Measurements from ENCODE around the gene TNFRSF1A. TPM values are rescaled to one million over a fixed set of nuclear protein-coding genes. Genes with fewer than 3 reads are reported as not detected.
A peak's percentile ranks its signal among the peaks of the same experiment; 100 is the strongest.
"Not testable (repeated sequence)": the region's sequence is repeated elsewhere in the genome, so short reads cannot be mapped to it uniquely, and the experiment has no call there.

The TNFRSF1A gene
- total and polyA plus RNA-seq, 12 donors: 29.4 to 100 (median 39.2) TPM

DNA sequence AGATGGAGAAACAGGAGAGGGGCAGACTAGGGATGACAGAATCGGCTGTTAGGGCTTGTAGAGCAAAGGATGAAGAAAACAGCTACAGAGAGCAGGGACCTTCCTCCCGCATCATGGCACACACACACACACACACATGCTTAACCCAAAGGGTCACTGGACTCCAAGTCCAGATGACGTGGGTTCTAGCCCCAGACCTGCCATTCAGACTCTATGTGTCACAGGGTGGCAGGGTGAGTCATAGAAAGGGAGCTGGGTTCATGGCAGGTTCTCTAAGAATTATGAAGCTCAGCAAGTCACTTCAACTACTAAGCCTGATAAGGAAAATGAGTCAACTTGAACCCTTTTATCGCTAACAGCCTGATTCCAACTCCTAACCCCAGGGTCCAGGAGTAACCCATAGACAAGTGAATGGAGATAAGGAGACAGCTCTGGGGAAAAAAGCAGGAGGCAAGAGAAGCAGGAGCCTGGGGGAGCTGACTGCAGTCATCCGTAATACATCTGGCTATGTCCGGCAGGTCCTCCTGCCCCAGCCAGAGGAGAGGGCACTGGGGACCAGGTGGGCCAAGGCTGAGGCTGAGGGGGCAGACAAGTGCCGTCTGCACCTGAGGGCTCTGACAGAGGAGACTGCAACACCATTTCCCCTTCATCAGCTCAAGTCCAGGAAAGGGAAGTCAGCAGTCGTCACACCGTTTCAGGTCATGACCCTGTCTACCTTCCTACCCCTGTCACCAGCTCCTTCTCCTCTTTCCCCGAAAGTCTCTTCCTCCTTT lies 3.6 kb upstream of the TNFRSF1A start:
- ATAC-seq (peak in 1 of 8 donors; percentile 13), DNase-seq (no peak)
- Histone ChIP-seq H3K27me3 (no peaks in the 10 kb centered on the region), H3K27ac (peak overlapping the region in 7 of 10 donors; percentile 33 to 100 (median 49)), H3K9me3 (no peaks in the 10 kb centered on the region), H3K36me3 (no peaks in the 10 kb centered on the region), H3K4me3 (no peak overlapping the region), H3K4me1 (peaks cover 6 to 68% (median 47%) of the 10 kb centered on the region in 9 donors)
- no peak for TF ChIP-seq CTCF (IDR thresholded peaks at IDR 0.05)
- intact Hi-C loops (cut with DNase I): no loop called here
- WGBS, 2 donors: 57 to 62% methylated on average over 10 of the region's 10 CpGs

- Histone ChIP-seq H3K4me1 (peaks cover 12 to 72% (median 58%) of the 10 kb centered on the region in 9 donors), H3K27ac (peak overlapping the region in 6 of 10 donors; percentile 93 to 100 (median 100))
- 96 to 99% methylated on average over 11 of the region's 11 CpGs for WGBS, 2 donors
- ATAC-seq, H3K4me3 ChIP-seq, H3K27me3 ChIP-seq, H3K36me3 ChIP-seq, DNase-seq, H3K9me3 ChIP-seq: not testable (repeated sequence)
- intact Hi-C loops (cut with DNase I): loop anchor here in 1 of 10 donors (5.0 kb wide), 1 partner anchor 193 kb away; no protein-coding TSS in a partner anchor
Observed at GRCh38 chr12:6344101-6344660, 2.3 kb upstream of the TNFRSF1A start.

GRCh38 chr12:6343518-6343917 lies 1.6 kb upstream of the TNFRSF1A start:
- intact Hi-C loops (cut with DNase I): loop anchor here in 1 of 10 donors (5.0 kb wide), 1 partner anchor 194 kb away; no protein-coding TSS in a partner anchor
- no peaks in the 10 kb centered on the region for H3K27me3 ChIP-seq
- DNase-seq: no peak

DNA sequence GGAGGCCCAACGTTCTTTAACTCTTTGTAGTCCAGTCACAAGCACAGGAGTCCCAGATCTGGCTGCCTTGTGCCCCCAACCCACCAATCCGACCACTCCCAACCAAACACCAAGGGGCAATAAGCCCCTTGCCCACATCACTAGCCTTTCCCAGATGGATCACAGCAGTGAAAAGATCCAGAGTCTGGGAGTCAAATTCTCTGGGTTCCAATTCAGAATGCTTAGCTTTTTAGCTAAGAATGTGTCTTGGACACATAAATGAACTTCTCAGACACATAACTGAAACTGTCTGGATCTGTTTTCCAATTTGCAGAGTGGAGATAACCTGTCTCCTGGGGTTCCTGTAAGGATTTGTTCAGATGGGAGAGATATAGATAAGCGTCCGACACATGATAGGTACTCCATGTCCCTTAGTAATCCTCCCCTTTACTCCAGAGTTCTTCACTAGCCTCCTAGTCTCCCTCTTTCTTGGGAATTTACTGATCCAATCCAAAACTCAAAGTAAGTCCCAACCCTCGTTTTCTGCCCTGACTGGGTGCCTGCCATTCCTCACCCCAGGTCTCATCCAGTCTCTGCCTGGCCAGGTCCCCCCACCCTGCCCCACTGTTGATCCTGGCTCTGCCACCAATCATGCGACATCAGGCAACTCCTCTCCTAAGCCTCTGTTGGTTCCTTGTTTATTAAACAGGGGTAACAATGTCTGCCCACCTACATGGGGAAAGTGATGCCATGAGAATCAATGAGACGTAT lies 439 bp upstream of the TNFRSF1A start:
- intact Hi-C loops (cut with DNase I): loop anchor here in 1 of 10 donors (5.0 kb wide), 1 partner anchor 195 kb away; no protein-coding TSS in a partner anchor
- H3K36me3 ChIP-seq: peaks cover 0 to 23% (median 0%) of the 10 kb centered on the region in 9 donors
- peak overlapping the region; percentile 91 to 100 (median 98) for H3K27ac ChIP-seq
- ATAC-seq (no peak), DNase-seq (no peak)
- no peak for TF ChIP-seq CTCF (IDR thresholded peaks at IDR 0.05)
- H3K4me3 ChIP-seq: peak overlapping the region in 9 of 10 donors; percentile 68 to 99 (median 95)
- WGBS, 2 donors: 39 to 41% methylated on average over 7 of the region's 7 CpGs
- no peaks in the 10 kb centered on the region for H3K9me3 ChIP-seq
- H3K4me1 ChIP-seq: peaks cover 25 to 82% (median 70%) of the 10 kb centered on the region in 9 donors
- H3K27me3 ChIP-seq: no peaks in the 10 kb centered on the region

More at GRCh38 chr12:6343518-6343917, 1.6 kb upstream of the TNFRSF1A start:
- Histone ChIP-seq H3K4me3 (no peak overlapping the region), H3K4me1 (peaks cover 17 to 79% (median 65%) of the 10 kb centered on the region in 9 donors), H3K9me3 (no peaks in the 10 kb centered on the region), H3K27ac (peak overlapping the region in 9 of 10 donors; percentile 93 to 100 (median 98)), H3K36me3 (peaks cover 0 to 11% (median 0%) of the 10 kb centered on the region in 9 donors)
- 56 to 65% methylated on average over 5 of the region's 5 CpGs for WGBS, 2 donors
- ATAC-seq: no peak
- no peak for TF ChIP-seq CTCF (IDR thresholded peaks at IDR 0.05)

Data from heart right ventricle (tissue), 16 donors.